Embryonic facial prominence (tissue), 1 donor: ENCODE measurements around the gene HMGXB3.

Source experiments
- DNase-seq: peaks from one replicate; pipeline ENCODE4 v3.0.0-alpha.2; 2016; ENCODE audit errors: extremely low spot score

The HMGXB3 gene

GRCh38 chr5:150000256-150000989 lies at the start of gene HMGXB3, which contains the start of gene TIGD6:
TSS of gene HMGXB3 (plus strand) at chr5:150000739. CDS start at chr5:150004853, 4,114 bp downstream.
TSS of gene TIGD6 (minus strand) at chr5:150000654. CDS start at chr5:149996348, 4,306 bp downstream.
- peak; percentile 82 for DNase-seq

DNA sequence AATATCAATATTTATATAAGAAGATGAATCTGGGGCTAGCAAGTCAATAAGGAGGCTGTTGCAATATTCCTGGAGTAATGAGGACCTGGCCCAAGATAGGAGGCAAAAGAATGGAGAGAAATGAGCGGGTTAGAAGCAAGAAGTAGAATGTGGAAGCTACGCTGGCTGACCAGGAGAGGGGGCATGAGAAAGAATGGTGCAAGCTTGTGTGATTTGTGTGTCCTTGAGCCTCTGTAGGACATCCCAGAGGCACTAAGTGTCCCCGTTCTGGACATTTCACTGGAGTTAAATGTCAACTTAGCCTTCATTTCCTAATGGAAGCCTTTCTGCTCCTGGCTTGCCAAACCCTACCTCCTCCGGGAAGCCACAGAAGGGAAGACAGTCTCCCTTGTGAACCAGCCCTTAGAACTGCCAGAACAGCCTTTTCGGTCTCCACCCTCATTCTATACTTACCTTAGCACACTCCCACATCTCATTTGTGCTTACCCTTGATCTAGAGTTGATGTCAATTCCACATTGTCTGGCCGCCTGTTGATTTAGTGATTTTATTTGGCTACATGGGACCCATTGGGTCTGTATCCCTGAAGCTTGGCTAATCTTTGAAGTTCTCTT lies 49.3 kb upstream of the HMGXB3 start:
- no peak for DNase-seq

GRCh38 chr5:149953436-149954121 lies 47.0 kb upstream of the HMGXB3 start:
- no peak for DNase-seq

DNA sequence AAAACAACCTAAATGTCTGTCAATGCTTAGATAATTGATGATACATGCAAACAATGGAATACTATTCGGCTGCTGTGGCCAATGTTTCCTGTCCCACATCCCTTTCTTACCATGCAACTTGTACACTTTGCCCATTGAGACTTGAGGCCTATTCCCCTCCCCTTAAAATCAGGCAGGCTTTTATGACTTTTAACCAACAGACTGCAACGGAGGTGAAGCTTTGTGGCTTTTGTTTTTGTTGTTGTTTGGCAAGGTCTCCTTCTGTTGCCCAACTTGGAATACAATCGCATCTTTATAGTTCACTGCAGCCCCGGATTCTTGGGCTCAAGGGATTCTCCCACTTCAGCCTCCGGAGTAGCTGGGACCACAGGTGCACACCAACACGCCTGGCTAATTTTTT lies 45.7 kb upstream of the HMGXB3 start:
- no peak for DNase-seq

GRCh38 chr5:149956685-149957084 lies 43.9 kb upstream of the HMGXB3 start:
- no peak for DNase-seq

DNA sequence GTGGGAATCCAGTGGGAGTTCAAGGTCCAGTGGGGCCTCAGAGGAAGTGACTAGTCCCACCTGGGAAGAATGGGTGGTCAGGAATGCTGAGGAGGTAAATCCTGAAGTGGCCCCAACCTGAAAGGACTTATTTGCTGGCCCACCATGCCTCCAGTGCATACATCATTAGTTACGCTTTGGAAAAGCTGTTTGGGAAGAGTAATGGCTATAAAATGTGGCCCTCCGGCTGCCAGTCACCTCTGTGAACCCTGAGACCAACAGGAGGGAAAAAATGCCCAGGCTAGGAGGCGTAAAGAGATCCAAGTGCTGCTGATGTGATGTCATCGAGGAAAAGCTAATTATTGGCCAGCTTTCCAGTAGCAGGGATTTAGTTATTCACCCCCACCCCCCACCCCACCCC lies 42.7 kb upstream of the HMGXB3 start:
- DNase-seq = no peak

- no peak for DNase-seq
Measured at GRCh38 chr5:149959406-149960236, 40.9 kb upstream of the HMGXB3 start.

- peak; percentile 94 for DNase-seq
Measured at GRCh38 chr5:149960272-149961185, 40.0 kb upstream of the HMGXB3 start, which contains the start of gene SLC26A2. TSS of gene SLC26A2 (plus strand) at chr5:149960758. CDS start at chr5:149977653, 16,895 bp downstream.

GRCh38 chr5:149961186-149961685 lies 39.3 kb upstream of the HMGXB3 start:
- DNase-seq = no peak

DNA sequence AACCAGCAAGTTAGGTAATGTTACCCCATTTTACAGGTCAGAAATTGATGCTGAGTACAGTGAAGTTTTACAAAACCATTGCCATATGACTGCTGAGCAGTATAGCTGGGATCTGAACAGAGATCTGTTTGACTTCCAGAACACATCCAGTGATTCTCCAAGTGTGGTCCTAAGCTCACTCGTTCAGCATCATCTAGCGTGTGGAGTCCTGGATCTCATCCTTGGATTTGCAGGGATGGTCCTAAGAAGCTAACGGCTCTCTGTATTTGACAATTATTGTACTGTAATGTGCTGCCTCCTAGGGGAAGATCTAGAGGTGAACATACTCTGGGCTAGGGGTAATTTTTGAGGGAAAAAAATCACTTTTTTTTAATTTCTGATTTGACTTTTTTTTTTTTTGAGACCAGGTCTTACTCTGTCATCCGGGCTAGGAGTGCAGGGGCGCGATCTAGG lies 38.6 kb upstream of the HMGXB3 start:
- DNase-seq = no peak

DNA sequence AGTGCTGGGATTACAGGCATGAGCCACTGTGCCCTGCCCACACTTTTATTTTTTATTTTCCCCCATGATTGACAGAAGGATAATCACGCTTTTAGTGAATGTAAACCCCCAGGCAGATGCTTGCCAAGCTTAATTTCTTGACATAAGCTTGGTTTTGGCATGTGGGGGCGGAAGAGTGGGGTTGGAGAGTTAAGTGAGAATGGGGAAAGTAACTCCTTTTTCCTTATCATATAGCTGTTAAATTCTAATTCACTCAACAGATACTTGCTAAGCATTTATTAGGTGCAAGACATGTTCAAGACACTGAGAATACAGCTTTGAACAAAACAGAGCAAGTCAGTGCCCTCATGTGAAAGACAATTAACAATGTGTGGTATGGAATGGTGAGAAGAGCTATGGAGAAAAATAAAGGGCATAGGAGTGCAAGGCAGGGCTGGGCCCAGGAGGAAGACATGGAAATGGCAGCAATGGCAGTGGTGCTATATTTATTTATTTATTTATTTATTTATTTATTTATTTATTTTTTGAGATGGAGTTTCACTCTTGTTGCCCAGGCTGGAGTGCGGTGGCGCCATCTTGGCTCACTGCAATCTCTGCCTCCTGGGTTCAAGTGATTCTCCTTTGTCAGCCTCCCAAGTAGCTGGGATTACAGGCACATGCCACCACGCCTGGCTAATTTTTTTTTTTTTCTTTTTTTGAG lies 37.8 kb upstream of the HMGXB3 start:
- no peak for DNase-seq

DNA sequence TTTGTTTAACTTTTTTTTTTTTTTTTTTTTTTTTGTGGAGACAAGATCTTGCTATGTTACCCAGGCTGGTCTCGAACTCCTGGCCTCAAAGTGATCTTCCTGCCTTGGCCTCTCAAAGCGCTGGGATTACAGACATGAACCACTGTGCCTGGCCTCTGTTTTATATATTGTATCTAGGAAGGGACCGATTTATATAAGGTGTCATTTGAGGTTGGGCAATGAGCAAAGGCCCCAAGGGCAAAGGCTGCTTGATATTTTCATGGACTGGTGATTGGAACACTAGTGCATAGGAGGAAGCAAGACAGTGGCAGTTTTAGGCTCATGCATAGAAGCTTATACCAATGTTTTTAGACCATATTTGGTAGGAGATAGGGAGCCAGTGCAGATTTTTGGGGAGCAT lies 36.8 kb upstream of the HMGXB3 start:
- no peak for DNase-seq

DNA sequence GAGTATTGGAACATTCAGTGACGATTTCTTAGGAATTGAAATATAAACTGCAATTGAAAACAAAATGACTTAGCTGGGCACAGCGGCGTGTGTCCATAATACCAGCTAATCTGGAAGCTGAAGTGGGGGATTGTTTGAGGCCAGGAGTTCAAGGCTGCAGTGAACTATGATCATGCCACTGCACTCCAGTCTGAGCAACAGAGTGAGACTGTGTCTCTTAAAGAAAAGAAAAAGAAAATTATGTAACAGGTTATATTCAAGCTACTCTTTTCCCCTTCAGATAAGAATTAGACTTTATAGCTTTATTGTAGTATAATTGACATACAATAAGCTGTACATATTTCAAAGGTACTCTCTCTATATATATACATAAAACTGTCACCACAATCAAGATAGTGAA lies 33.6 kb upstream of the HMGXB3 start:
- no peak for DNase-seq

DNA sequence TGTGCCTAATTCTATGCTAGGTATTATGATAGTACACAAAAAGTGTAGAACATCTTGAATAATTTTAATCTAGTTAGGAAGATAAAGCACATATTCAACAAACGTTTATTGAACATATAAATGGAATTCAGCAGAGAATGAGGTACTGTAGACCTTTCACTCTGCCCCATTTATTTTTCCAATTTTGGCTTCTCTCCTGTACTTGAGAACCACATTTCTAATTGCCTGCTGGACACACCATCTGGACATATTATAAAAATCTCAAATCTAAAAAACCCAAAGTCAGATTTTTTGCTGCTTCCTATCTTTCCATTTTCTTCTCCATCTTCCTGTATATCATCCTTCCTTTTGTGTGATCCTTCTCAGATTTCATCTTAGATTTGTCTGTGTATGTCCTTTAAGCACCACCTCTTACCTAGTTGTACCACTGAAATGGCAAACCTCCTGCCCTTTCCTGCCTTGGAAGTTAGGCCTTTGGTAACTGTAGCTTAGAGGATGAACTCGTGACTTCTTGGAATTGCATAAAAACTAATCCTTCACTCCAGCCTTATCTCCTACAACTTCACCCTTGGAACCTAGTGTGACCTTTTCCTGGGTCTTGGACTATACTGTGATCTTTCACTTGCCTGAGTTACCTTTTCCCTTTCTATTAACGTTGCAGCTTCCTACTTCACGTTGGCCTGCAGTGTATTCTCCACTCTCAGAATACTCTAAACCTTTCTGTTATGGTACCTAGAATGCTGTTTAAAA lies 31.2 kb upstream of the HMGXB3 start:
- DNase-seq = no peak

GRCh38 chr5:149975409-149975808 lies 25.1 kb upstream of the HMGXB3 start:
- DNase-seq = no peak

GRCh38 chr5:149979896-149980295 lies 20.6 kb upstream of the HMGXB3 start:
- no peak for DNase-seq

DNA sequence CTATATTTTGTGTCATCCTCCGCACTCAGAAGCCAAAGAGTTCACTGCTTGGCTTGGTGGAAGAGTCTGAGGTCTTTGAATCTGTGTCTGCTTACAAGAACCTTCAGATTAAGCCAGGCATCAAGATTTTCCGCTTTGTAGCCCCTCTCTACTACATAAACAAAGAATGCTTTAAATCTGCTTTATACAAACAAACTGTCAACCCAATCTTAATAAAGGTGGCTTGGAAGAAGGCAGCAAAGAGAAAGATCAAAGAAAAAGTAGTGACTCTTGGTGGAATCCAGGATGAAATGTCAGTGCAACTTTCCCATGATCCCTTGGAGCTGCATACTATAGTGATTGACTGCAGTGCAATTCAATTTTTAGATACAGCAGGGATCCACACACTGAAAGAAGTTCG lies 19.3 kb upstream of the HMGXB3 start:
- DNase-seq = no peak

GRCh38 chr5:149982505-149982904 lies 18.0 kb upstream of the HMGXB3 start:
- DNase-seq = no peak

DNA sequence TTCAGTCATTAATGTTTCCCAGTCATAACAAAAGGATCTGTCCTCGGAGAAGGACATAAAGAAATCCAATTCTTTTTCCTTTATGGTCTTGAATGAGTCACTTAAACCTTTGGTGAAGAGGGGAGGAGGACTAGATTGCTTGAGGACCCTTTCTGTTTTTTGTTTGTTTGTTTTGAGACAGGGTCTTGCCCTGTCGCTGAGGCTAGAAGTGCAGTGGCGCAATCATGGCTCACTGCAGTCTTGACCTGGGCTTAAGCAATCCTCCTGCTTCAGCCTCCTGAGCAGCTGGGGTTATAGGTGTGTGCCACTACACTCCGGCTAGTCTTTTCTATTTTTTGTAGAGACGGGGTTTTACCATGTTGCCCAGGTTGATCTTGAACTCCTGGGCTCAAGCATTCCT lies 12.4 kb upstream of the HMGXB3 start:
- DNase-seq = no peak
